Measurements from ENCODE around the gene RPL29.
"Not testable (repeated sequence)": the region's sequence is repeated elsewhere in the genome, so short reads cannot be mapped to it uniquely, and the experiment has no call there.

The RPL29 gene

GRCh38 chr3:52006017-52006819 lies 10.5 kb upstream of the RPL29 start:
- DNase-seq (ENCODE audit: low read depth in 2 of 2): no peak

GRCh38 chr3:52005571-52005986 lies 9.9 kb upstream of the RPL29 start:
- no peak for DNase-seq (ENCODE audit: low read depth in 2 of 2)

GRCh38 chr3:52004906-52005395 lies 9.3 kb upstream of the RPL29 start:
- DNase-seq (ENCODE audit: low read depth in 2 of 2): no peak

DNA sequence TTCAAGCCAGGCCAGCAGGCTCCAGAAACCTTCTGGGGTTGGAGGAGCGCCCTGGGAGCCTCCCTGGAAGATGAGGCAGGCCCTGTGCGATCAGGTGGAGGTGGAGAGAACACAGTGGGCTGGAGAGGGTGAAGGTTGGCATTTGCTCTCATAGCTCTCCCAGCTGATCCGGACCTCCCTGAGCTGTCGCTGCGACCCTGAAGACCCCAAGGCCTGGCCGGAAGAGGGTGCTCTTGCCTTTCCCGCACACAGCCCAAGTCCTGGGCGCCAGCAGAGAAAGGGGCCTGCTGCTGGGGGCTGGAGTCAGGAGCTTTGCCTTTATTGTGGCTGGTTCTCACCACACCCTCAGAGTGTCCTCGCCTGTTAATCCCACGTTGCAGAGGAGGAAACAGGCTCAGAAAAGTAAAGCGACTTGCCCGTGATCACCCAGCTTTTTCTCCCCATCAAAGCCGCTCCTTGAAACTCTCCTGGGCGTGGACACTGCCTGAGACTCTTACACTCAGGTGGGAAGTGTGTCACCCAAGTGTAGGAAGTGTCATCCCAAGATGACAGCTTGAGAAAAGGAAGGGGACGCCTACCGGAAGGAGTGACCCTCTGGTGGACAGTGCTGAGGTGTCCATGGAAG lies 8.6 kb upstream of the RPL29 start:
- DNase-seq (ENCODE audit: low read depth in 2 of 2): no peak

DNA sequence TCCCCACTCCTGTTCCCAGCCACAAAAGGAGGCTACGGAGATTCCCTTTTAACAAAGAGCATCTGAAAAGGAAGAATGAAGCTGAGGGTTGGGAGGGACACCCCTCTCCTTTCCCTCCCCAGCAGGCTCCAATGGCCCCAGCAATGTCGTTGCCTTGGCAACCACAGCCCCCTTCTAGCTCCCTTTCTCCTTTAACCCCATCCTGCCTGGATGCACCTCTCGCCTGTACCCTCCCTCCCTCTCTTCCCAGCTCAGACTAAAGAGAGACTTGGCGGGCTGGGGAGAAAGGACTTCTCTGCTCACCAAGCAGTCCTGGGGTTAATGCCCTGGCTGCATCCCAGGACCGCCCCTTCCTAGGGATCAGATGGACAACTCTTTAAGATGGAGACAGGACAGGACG lies 7.1 kb upstream of the RPL29 start:
- DNase-seq (ENCODE audit: low read depth in 2 of 2): no peak

DNA sequence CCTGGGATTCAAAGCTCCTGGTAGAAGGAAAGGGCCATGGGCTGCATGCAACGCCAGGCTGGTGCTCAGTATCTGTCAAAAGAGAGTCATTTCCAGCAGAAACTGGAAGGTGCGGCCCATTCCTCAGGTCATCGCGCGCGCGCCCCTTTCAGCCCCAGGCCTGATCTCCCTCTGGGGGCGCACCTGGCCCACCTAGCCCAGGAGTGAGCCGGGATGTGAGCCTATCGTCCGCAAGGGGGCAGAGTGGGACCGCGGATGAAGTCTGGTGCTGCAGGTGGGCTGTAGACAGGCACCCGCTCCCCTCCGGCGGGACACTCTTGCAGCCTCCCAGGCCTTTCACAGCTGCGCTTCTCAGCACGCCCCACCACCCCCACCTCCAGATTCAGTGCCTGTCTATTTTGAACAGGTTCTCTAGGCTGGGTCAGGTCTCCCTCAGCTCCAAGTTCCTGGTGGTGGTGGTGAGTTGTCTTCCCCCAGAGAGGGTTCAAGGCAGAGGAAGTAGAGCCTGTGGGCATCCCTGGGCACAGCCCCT lies 5.8 kb upstream of the RPL29 start:
- peak; percentile 74 to 75 for DNase-seq (ENCODE audit: low read depth in 2 of 2)

DNA sequence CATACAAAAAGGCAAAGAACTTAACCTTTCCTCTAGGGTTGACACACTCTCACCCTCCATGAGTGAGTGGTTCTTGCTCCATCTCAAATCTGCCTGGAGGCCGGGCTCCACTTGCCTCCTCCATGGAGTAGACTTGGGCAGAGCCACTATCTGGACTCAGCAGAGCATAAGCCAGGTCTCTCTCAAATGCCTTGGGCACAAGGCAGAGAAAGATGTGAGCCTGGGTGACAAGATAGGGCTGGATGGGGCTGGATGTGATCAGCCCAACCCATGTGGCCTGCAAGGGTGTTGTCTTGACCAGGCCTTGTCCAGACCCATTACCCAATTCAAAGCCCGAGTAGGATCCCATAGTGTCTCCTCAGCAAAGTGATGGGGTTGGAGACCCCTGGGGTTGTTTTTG lies 4.2 kb upstream of the RPL29 start:
- no peak for DNase-seq (ENCODE audit: low read depth in 2 of 2)

GRCh38 chr3:51998774-51999173 lies 3.1 kb upstream of the RPL29 start:
- DNase-seq (ENCODE audit: low read depth in 2 of 2): no peak

DNA sequence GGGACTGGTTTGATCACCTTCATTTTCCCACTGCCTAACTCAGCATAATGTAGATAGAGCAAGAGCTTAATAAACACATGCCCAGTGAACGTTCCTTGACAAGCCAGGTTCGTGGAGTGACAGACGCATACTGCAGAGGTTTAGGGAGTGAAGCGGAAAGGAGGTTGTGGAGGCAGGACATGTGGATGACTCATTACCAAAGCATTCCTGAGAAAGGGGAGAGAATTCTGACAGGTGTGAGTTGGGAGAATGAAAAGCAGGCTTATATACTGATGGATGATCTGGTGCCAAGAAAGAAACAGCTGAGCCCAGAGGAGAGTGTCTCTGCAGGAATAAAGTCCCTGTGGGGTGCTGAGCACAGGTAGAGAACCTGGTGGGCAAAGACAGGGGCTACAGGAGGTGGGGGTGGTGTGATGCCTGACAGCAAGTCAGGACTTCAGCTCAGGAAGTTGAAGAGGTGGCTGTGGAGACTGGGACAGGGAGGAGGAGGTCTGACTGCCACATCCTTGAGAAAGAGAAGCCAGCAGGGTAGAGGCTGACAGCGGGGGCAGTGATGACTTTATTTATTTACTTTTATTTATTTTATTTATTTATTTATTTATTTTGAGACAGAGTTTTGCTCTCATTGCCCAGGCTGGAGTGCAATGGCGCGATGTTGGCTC lies 2.4 kb upstream of the RPL29 start:
- DNase-seq (ENCODE audit: low read depth in 2 of 2): no peak

- DNase-seq (ENCODE audit: low read depth in 2 of 2): no peak
Measured at GRCh38 chr3:51997172-51997571, 1.5 kb upstream of the RPL29 start.

- no peak for DNase-seq (ENCODE audit: low read depth in 2 of 2)
Measured at GRCh38 chr3:51994530-51994929, 1.2 kb downstream of the RPL29 start.

DNA sequence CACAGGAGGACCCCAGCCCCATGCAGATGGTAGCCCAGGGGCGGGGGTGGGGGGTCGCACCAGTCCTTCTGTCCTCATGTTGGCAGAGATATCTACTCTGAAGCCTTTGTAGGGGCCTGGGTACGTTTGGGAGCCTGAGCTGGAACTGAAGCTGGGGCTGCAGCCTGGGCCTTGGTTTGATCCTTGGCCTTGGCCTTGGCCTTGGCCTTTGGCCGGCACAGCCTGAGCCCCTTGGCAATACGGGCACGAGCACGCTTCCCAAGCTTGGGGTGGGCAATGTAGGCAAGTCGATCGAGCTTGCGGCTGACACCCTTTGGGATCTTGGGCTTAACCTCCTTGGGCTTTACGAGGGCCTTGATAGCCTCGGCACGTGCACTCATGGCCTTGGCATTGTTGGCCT lies 2.0 kb downstream of the RPL29 start:
- DNase-seq (ENCODE audit: low read depth in 2 of 2): not testable (repeated sequence)

GRCh38 chr3:51992017-51992682 lies 3.5 kb downstream of the RPL29 start:
- no peak for DNase-seq (ENCODE audit: low read depth in 2 of 2)

DNA sequence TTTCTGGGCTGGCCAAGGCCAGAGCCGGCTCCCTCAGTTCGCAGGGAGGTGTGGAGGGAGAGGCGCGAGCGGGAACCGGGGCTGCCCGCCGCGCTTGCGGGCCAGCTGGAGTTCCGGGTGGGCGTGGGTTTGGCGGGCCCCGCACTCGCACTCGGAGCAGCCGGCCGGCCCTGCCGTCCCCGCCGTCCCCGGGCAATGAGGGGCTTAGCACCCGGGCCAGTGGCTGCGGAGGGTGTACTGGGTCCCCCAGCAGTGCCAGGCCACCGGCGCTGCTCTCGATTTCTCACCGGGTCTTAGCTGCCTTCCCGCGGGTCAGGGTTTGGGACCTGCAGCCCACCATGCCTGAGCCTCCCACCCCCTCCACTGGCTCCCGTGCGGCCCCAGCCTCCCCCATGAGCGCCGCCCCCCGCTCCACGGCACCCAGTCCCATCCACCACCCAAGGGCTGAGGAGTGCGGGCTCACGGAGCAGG lies 5.2 kb downstream of the RPL29 start:
- not testable (repeated sequence) for DNase-seq (ENCODE audit: low read depth in 2 of 2)

- no peak for DNase-seq (ENCODE audit: low read depth in 2 of 2)
Measured at GRCh38 chr3:51988286-51989146, 7.2 kb downstream of the RPL29 start.

DNA sequence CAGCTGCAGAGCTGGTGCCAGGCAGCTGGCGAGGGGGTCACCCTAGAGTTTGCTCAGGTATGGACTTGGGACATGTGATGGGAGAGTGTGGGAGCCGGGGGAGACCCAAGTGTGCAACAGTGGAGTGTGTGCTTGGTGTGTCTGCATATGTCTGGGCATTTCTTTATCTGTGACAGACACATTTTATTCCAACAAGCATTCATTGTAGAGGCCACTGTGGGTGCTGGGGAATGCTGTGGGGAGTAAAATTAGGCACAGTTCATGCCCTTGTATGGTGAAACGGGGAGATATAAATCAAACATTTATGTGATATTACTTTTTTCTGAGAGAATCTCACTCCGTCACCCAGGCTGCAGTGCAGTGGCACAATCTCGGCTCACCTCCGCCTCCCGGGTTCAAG lies 8.1 kb downstream of the RPL29 start:
- DNase-seq (ENCODE audit: low read depth in 2 of 2): no peak

DNA sequence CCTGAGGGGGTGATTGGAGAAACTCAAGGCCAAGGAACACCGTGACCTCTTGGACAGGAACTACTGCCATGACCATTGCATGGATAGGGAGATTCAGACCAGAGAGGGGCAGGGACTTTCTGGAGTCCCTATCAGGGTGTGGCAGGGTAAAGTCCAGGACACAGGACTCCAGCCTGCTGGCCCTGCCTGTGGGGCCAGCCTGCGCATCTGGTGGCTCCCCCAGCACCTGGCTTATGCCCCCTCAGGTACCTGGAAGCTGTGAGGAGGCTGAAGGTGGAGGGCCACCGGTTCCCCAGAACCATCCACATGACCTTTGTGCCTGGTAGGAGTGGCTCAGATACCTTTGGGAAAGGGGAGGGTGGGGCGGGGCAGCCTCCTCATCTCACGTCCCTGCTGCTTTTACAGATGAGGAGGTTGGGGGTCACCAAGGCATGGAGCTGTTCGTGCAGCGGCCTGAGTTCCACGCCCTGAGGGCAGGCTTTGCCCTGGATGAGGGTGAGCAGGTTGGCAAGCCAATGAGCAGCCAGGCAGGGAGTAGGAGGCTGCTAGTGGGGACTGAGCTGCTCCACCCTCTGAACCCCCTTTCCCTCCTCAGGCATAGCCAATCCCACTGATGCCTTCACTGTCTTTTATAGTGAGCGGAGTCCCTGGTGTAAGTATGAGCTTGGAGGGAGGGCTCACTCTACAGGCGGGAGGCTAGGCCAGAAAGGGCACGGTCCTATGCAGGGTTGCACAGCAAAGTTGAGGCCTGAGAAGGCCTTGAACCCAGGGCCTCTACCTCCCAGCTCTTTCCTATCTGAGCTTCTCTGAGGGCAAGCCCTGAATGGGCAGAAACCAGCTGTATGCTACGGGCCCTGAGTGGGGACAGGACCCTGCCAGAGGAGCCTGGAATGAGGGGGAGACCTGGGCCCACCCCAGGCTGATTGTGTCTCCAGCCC lies 9.4 kb downstream of the RPL29 start:
- DNase-seq (ENCODE audit: low read depth in 2 of 2): no peak

DNA sequence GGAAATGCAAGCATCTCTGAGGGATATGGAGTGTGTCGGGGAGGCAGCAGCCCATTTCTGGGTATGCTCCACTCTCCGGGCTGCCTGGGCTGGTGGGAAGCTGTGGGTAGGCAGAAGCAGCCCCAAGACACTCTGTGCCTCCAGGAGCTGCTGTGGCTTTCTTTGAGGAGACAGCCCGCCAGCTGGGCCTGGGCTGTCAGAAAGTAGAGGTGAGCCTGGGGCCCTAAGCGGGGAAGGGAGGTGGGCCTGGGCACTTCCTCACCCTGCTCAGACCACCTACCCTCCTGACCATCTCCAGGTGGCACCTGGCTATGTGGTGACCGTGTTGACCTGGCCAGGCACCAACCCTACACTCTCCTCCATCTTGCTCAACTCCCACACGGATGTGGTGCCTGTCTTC lies 10.6 kb downstream of the RPL29 start:
- no peak for DNase-seq (ENCODE audit: low read depth in 2 of 2)

DNA sequence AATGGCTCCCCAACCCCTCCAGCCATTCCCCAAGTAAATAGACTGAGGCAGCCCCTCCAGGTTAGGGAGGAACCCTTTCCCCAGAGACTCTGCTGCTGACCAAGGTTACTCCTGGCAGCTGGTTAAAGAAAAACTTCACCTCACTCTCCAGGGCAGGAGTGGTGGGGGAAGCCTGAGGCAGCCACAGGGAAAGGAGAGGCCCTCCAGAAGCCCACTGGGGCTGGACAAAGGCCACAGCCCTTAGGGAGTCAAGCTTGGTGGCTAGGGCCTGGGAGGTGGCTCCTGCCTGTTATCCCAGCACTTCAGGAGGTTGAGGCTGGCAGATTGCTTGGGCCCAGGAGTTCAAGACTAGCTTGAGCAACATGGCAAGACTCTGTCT lies 11.4 kb downstream of the RPL29 start:
- no peak for DNase-seq (ENCODE audit: low read depth in 2 of 2)
